Frontal cortex (tissue), 4 donors: Measurements from ENCODE around the gene NRXN3. TPM values are rescaled to one million over a fixed set of nuclear protein-coding genes. Genes with fewer than 3 reads are reported as not detected.
"Not testable (repeated sequence)": the region's sequence is repeated elsewhere in the genome, so short reads cannot be mapped to it uniquely, and the experiment has no call there.

Source experiments
- DNase-seq, 2 donors: peaks; one replicate each; pipeline ENCODE4 v3.0.0; 2012; ENCODE audit warnings: low spot score in 2 of 2
- FAIRE-seq: peaks from 2 replicates; lab custom pipeline; 2012; peaks lifted over from hg19 to GRCh38; lab: Jason Lieb, UNC
- total RNA-seq: library from RNA; depleted of rRNA; stranded (reverse); fragments of >200 nt; gene quantifications from one replicate; pipeline ENCODE4 v1.2.3, GENCODE V29; 2014
- donor health status: control.
- donor health status: control.
- donor health status: control.

The NRXN3 gene
- total RNA-seq, 1 donor from 2014 or later: 44.8 TPM

DNA sequence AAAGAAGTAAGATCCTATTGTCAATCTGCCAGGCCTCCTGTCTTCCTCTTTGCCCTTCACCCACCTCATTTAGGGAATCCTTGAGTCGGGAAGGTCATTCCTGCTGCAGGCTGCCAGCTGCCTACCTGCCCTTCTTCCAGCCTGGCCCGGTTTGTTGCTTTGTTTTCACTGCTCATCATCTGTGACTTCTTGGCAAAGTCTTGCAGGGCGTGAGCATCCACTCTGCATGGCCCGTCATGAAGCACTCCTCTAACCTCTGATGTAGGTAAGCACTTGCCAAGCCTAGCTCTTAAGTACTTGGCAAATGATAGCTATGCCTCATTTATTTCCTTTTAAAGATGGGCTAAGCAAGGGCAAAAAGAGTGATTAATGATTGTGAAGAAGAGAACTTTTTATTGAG lies 192.8 kb downstream of the NRXN3 start:
- FAIRE-seq (no peak), DNase-seq (no peak)

DNA sequence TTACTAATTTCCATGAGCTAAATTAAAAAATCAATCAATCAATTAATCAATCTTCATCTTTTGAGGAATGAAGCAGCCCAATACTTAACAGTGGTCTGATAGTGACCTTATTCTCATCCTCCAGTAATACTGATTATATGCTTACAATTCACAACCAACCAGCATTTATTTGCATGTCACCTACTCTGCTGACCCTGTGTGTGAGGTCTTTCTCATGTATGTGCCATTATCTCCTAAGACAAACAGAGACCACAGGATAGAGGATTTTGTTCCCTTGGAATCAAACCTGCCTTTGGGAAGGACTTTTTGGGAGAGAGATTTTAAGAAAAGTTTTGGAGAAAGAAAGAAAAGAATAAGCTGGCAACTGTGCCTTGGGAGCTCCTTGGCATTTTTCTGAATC lies 197.2 kb downstream of the NRXN3 start:
- FAIRE-seq: no peak
- DNase-seq: no peak

DNA sequence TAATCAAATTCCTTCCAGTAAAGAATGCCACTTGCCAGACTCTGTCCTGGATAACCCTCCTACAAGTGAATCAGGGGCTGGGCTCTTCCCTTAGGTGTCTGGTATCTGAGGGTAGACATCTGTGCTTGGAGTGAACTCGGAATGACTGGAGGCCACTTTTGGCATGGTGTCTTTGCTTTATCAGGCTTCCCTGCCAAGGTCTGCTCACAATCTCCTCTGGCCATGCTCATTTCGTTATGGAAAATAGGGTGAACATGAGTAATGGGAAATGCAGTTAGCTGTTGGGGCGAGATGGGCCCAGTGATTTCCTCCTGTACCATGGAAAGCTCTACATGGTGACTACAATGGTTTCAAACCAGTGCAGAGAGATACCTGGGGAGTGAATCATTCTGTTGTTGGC lies 212.9 kb downstream of the NRXN3 start:
- no peak for FAIRE-seq
- DNase-seq: no peak

DNA sequence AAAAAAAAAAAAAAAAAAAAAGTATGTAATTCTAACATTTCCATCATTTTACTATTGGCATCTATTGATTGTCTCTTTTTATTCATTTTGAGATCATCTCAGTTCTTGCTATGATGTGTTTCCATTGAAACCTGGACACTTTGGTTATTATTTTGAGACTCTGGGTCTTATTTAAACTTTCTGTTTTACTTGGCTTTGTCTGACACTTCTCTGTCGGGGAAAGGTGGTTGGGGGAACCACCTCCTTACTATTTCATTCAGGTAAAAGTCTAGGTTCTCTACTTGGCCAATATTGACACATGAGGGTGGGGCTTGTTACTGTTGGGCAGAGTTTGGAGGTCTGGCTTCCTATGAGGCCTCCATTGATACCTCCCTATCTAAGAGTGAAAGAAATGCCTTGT lies 228.0 kb downstream of the NRXN3 start:
- FAIRE-seq (no peak), DNase-seq (no peak)

DNA sequence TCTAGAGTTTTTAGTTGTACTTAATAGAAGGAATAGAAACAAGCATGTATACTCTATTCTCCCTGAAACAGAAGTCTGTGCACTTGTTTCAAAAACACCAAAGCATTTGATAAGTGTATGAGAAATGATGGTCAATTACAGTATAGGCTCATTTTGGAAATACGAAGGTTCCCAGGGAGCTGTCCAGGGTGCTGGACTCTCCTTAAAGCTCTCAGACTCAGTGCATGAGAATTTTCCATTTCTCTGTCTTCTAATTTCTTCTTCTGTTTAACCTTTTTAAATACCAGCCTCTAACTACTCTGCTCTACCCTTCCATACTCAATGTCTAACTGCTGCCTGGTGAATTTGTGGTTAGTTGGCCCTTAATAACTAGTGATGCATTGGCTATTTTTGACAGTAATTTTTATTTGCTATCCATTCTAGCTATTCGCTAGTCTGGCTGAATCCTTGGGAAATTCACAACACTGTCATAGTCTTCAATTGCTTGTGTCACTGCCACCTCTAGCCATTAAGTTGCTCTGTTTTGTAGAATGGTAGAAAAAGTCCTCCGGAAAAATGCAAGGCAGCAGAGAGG lies 229.2 kb downstream of the NRXN3 start:
- FAIRE-seq (no peak), DNase-seq (no peak)

DNA sequence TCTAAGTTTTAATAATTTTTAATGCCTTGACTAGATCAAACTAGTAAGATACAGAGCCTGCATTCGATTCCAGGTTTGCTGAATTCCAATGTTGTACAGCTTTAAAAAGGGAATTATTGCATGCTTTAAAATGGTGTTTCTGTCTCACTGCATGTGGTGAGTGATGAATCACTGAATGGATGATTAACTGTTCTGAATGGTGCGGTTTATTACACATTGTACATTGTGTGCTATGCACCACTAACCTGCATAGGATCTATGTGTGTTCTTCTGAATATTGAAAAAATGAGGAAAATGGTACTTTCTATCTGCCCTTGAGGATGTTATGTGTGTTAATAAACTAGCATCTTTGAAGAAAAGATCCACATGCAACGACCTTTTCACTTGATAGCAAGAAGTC lies 231.7 kb downstream of the NRXN3 start:
- FAIRE-seq (no peak), DNase-seq (no peak)

DNA sequence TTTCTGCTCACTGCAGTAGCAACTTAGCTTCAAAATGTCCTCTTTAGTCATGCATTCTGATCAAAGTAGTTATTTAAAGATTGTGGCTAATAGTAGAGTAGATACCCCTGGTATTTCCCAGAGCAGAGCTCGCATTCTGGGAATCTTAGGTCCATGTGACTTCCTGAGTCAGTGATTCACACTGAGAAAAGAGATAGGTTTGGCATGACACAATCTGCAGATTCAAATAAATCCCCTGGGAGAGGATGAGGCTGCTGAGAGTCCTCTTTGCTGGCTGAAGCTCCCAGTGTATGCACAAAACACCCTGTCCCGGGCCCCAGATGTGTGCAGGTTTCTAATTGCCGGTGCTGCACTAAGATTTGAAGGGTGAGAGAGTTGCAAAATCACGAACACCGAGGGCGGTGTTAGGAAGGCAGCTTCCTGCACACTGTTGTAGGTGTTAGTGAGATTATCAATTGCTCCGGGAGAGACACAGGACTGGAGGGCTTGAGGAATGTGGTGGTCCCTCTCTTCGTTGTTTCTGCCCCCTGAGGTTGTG lies 233.2 kb downstream of the NRXN3 start:
- DNase-seq: no peak
- no peak for FAIRE-seq

DNA sequence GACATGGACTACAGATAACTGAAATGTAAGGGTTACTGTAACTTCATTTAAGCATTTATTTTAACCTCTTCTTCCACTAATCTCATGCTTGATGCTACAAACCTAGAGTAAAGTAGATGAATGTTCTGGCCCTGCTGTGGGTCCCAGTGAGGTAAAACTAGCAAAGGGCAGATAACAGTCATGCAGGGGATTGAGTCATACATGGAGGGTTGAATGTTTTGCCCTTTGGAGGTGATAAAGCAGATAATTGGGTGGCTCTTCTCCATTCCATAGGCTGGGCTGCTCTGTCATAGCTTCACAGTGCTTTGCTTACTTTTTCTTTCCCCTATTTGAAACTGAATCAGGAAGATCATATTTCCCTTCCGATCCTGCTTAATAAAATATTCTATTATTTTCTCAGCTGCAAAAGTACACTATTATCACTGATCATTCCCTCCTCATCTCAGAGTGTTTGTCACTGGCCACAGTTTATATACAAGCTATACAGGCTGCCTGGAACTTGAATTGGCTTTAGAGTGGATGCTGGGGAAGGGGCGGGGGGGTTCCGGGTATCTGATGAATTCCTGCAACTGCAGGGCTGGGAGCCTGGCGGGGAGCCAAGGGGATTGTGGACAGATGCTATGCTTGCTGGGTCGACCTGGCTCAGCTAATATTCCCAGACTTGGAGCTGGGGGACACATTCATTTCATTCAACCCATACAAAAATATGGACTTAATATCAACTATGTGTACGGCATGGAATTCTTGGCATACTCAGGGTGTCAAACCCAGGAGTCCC lies 235.1 kb downstream of the NRXN3 start:
- no peak for FAIRE-seq
- DNase-seq: no peak

DNA sequence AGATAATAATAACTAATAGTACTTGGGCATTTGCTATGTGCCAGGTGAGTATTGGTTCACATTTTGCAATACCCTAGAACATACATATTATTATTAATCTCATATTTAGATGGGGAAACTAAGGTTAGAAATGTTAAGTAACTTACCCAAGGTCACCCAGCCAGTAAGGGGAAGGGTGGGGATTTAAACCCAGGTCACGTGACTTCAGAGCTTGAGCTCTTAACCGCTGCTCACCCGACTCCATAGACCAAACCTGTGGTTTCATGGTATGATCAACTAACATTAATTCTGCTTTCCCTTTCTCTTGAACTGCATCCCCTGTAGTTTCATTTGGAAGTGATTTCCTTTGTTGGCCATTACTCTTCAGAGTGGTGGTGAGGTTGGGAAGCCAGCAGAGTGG lies 242.3 kb downstream of the NRXN3 start:
- FAIRE-seq (no peak), DNase-seq (no peak)

DNA sequence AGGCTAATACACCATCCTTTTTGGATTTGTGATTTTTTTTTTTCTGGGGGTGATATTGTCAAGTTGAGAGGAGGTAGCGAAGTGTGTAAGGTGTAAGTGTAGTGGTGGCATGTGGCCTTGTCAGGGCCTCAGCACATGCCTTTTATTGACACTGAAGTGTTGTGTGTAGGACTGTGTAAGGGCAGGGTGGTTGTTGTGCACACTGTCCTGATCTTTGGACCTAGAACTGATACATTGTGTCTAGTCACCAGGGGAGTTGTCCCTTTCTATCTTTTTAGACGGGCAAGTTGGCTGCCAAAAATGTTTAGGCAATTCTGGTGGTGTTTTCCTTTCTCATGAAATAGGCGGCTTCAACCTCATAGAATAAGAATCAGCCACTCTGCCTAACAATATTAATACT lies 244.0 kb downstream of the NRXN3 start:
- DNase-seq: no peak
- no peak for FAIRE-seq

DNA sequence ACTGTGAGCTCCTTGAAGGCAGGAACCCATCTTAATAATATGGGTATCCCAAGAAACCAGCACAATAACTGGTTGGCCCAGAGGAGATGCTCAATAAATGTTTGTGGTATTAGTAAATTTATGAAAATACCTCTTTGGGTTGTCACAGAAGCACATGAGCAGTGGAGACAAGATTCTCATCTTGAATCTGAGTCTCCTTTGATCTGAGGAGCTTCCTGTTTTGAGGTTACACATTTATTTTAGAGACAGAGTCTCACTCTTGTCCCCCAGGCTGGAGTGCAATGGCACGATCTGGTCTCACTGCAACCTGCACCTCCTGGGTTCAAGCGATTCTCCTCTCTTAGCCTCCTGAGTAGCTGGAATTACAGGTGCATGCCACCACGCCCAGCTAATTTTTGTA lies 247.4 kb downstream of the NRXN3 start:
- no peak for FAIRE-seq
- no peak for DNase-seq

DNA sequence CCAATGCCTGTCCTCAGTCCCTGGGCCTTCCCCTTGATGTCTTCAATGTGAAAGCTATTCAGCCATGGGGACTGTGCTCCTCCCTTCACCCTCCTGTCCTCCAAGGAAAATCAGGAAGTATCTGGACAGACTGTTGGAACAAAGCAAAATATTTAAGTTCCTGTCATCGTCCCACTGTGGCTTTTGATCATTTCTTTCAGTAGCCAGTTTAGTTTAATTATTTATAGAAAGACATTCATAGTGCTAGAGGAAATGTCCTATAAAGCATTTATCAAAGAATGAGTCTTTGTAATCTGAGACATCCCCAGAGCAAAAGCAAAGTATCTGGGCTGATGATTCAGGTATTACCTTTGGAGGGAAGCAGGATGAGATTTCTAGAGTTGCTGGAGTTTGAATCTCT lies 254.1 kb downstream of the NRXN3 start:
- DNase-seq (no peak), FAIRE-seq (no peak)

DNA sequence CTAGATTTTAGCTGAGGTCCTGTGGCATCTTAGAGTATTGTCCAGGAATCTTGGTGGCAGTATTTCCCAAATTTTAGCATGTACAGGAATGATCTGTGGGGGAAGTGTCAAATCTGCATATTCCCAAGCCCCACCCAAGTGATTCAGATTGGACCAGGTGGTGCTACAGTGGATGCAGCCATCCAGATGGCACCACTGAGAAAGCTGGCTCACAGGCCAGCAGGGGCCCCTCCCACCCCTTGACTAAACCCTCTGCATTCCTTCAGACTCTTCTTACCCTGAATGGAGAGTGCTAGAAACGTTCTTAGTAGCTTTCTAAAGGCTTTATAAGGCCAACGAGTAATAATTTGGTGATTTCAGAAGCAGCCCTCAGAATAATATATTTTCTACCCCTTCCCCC lies 255.2 kb downstream of the NRXN3 start:
- FAIRE-seq: no peak
- no peak for DNase-seq

DNA sequence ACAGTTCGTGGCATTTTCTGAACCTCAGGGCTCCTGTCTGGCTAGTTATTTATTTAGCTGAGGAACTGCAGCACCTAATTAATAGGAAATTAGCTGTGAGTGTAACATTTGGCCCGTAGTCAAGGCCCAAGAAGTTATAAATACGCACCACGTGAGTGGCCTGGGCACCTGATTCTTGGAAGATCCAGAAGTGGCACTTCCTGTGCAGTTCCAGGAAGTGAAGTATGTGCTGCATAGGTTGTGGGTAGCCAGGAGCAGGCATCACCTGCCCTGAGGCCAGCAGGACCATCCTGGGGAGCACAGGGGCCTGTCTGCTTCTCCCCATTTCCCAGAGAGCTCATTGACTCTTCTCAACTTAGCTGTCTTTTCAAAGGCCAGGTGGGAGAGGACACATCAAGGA lies 255.6 kb downstream of the NRXN3 start:
- no peak for DNase-seq
- FAIRE-seq: no peak

DNA sequence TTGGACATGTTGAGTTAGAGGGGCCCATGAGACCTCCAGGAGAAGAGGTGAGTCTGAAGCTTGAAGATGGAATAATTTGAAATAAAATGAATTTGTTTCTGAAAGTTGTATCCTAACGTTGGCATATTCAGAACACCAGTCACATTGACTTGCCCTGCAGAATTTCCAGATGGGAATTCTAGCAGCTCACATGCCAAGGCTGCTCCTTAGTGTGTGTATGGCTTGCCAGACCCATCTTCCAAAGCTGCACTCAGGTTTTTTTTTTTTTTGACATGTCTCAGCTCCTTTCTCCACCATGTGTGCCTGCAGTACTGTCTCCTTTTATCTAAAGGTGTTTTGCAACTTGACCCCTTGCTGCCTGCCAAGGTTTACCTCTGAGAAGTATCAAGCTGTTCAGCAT lies 261.9 kb downstream of the NRXN3 start:
- DNase-seq: no peak
- no peak for FAIRE-seq

DNA sequence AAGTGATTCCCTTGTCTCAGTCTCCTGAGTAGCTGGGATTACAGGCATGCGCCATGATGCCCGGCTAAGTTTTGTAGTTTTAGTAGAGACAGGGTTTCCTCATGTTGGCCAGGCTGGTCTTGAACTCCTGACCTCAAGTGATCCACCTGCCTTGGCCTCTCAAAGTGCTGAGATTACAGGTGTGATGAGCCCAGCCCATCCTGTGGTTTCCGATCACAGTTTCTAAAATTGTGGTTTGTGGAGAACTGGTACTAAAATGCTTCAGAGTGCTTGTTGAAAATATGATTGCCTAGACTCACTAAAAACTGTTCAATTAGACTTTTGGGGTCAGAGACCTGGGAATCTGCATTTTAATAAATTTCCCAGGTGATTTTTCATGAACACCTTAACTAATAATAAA lies 267.3 kb downstream of the NRXN3 start:
- FAIRE-seq, DNase-seq: not testable (repeated sequence)

DNA sequence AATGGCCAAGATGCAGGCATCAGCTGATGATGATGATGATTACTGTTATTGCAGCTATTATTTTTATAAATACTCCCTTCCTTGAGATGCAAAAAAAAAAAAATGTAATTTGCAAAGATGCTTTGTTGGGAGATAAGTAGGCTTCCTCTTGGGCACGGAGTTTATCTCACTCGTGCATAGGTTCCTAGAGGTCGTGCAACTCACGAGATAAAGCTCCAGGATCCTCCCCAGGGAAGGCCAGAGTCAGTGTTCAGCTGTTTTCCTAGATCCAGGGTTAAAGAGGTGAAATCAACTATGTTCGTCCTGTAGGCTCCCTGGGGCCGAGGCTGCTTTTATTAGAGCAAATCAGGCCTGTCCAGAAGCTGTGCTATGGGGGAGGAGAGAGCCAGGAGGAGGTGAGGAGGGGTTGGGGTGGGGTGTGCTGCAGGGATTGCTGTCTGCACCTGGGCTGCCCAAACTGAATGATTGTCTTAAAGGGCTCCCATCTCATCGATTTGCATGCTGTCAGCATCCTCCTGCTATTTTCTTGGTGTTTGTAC lies 270.3 kb downstream of the NRXN3 start:
- FAIRE-seq (no peak), DNase-seq (no peak)

DNA sequence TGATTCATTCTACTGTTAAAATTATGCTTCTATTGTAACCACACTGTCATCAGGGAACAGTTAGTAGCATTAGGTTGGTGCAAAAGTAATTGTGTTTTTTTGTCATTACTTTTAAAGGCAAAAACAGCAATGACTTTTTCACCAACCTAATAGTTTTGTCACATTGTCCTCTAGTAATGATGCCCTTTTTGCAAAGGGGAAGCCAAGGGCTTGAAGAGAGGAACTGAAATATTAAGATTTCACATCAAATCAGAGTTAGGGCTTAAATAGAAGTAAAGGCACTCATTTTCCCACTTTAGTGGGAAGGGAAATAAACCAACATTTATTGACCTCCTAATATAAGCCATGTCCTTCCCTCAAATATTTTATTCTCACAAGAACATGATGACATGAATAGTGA lies 273.7 kb downstream of the NRXN3 start:
- DNase-seq (no peak), FAIRE-seq (no peak)

DNA sequence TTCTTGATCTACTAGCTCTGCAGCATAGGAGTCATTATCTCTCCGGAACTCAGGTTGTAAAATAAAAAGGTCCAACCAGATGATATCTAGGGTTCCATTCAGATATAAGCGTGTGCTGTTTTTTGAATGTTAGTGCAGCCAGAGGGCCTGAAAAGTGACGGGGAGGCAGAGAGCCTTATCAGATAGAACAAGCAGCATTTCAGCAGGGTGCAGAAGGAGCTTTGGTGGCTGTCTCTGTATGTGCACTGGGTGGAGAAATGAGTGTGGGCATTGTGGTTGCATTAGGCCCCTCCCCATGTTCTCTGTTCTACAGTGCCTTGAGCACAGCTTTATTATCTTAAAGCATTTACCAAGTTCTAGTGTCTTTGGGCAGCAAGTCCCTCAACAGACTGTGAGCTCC lies 275.1 kb downstream of the NRXN3 start:
- FAIRE-seq (no peak), DNase-seq (no peak)

DNA sequence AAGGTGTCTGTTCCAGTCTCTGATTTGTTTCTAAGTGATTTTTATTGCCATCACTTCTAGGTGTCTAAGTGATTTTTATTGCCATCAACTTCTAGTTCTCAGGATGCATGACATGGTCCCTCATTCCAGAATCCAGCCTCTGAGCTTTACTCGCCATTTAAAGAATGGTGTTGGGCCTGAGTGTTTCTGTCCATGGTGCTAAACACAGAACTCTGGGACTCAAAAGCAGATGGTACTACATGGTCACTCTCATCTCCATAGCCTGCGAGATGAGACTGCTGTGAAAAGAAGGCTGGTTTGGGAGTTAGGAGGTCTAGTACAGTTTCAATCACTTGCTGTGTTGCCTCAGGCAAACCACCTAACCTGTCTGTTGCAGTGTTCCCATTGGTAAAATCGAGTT lies 276.6 kb downstream of the NRXN3 start:
- FAIRE-seq (no peak), DNase-seq (no peak)
